ENCODE data around the gene NKAIN1. TPM values are rescaled to one million over a fixed set of nuclear protein-coding genes. Genes with fewer than 3 reads are reported as not detected.

NKAIN1 gene
- total RNA-seq, 1 experiment from 2014 or later: 1.1 TPM

DNA sequence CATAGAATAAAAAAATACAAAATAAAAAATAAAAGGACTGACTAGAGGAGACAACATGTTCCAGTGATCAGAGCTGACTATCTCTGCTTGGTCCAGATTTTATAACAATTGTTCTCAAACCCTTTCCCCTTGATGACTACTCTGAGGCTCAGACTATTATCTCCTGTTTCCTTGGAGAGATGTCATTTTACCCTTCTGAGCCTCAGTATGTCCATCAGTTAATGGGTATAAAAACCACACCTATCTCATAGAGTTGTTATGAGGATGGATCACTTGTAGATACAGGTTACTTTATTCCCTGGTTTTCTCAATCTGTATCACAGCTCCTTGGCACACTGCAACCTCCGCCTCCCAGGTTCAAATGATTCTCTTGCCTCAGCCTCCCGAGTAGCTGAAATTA is 7.0 kb downstream of the NKAIN1 start:
- no peaks in the 10 kb centered on the region for H3K79me2 ChIP-seq (ENCODE audit: insufficient read depth, low read length)
- no peak overlapping the region for H3K4me3 ChIP-seq (replicated peaks in 1 of 2; ENCODE audit: low read depth in 1 of 2, low read length in 2 of 2)
- no peak overlapping the region for H2AFZ ChIP-seq (ENCODE audit: low read depth, low read length, poor library complexity, severe bottlenecking)
- no TSS peak for BruUV-seq (replicated peaks)
- H3K9me3 ChIP-seq (ENCODE audit: control insufficient read depth in 1 of 2, insufficient read depth in 1 of 2, low read depth in 1 of 2, low read length in 2 of 2): no peaks in the 10 kb centered on the region
- no peaks in the 10 kb centered on the region for H3K9me2 ChIP-seq (ENCODE audit: insufficient read depth)
- no peaks in the 10 kb centered on the region for H4K20me1 ChIP-seq (ENCODE audit: insufficient read depth)
- no peaks in the 10 kb centered on the region for H3K4me1 ChIP-seq (ENCODE audit: control insufficient read depth in 1 of 2, insufficient read depth in 2 of 2, low read length in 2 of 2)
- H3K36me3 ChIP-seq (ENCODE audit: control insufficient read depth in 1 of 2, insufficient read depth in 2 of 2, low read length in 2 of 2): no peaks in the 10 kb centered on the region
- ATAC-seq (no peak), DNase-seq (ENCODE audit: low read depth, low spot score) (no peak)
- H3K4me2 ChIP-seq (ENCODE audit: low read length): no peak overlapping the region
- intact Hi-C loops (cut with micrococcal nuclease): no loop called here
- H3K9ac ChIP-seq (ENCODE audit: low read length): no peak overlapping the region
- no peak overlapping the region for H3K27ac ChIP-seq (ENCODE audit: low read depth, low read length)
- ChIA-PET CTCF (no interaction called here), RAD21 (ENCODE audit: low non-redundant PET in 1 of 2, low total read pairs in 2 of 2, uncharacterized antibody in 2 of 2, unreplicated experiment in 2 of 2) (no interaction called here), POLR2A (no interaction called here)
- peaks cover 6% of the 10 kb centered on the region; the same call in 1 of the 2 replicates for H3K27me3 ChIP-seq (ENCODE audit: insufficient read depth, low read length)
- TF ChIP-seq RAD21 (IDR thresholded peaks at IDR 0.05; ENCODE audit: low read depth): no peak

DNA sequence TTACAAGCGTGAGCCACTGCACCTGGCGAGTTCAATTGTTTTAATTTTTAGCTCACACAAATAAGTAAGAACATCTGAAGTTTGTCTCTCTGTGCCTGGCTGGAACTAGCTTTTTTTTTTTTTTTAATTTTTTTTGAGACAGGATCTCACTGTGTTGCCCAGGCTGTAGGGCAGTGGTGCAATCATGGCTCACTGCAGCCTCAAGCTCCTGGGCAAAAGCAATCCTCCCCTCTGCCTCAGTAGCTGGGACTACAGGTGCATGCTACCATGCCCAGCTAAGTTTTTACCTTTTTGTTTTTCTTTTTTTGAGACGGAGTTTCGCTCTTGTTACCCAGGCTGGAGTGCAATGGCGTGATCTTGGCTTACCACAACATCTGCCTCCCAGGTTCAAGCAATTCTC is 7.9 kb downstream of the NKAIN1 start:
- TF ChIP-seq TCF7L2 (IDR thresholded peaks at IDR 0.05; ENCODE audit: borderline replicate concordance, extremely low read depth, insufficient read depth, insufficient read length): no peak
- no peak for TF ChIP-seq POLR2A (IDR thresholded peaks at IDR 0.05; ENCODE audit: borderline replicate concordance, extremely low read depth, insufficient read depth, insufficient read length)
- TF ChIP-seq, protein P1, sequence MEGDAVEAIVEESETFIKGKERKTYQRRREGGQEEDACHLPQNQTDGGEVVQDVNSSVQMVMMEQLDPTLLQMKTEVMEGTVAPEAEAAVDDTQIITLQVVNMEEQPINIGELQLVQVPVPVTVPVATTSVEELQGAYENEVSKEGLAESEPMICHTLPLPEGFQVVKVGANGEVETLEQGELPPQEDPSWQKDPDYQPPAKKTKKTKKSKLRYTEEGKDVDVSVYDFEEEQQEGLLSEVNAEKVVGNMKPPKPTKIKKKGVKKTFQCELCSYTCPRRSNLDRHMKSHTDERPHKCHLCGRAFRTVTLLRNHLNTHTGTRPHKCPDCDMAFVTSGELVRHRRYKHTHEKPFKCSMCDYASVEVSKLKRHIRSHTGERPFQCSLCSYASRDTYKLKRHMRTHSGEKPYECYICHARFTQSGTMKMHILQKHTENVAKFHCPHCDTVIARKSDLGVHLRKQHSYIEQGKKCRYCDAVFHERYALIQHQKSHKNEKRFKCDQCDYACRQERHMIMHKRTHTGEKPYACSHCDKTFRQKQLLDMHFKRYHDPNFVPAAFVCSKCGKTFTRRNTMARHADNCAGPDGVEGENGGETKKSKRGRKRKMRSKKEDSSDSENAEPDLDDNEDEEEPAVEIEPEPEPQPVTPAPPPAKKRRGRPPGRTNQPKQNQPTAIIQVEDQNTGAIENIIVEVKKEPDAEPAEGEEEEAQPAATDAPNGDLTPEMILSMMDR (IDR thresholded peaks at IDR 0.05 in 2 of 3, conservative IDR thresholded peaks at IDR 0.05 in 1 of 3; ENCODE audit: borderline replicate concordance in 1 of 3, insufficient read depth in 1 of 3, low read depth in 2 of 3, low read length in 2 of 3): no peak
- no peak for TF ChIP-seq EZH2 (IDR thresholded peaks at IDR 0.05)
- TF ChIP-seq, protein P2, sequence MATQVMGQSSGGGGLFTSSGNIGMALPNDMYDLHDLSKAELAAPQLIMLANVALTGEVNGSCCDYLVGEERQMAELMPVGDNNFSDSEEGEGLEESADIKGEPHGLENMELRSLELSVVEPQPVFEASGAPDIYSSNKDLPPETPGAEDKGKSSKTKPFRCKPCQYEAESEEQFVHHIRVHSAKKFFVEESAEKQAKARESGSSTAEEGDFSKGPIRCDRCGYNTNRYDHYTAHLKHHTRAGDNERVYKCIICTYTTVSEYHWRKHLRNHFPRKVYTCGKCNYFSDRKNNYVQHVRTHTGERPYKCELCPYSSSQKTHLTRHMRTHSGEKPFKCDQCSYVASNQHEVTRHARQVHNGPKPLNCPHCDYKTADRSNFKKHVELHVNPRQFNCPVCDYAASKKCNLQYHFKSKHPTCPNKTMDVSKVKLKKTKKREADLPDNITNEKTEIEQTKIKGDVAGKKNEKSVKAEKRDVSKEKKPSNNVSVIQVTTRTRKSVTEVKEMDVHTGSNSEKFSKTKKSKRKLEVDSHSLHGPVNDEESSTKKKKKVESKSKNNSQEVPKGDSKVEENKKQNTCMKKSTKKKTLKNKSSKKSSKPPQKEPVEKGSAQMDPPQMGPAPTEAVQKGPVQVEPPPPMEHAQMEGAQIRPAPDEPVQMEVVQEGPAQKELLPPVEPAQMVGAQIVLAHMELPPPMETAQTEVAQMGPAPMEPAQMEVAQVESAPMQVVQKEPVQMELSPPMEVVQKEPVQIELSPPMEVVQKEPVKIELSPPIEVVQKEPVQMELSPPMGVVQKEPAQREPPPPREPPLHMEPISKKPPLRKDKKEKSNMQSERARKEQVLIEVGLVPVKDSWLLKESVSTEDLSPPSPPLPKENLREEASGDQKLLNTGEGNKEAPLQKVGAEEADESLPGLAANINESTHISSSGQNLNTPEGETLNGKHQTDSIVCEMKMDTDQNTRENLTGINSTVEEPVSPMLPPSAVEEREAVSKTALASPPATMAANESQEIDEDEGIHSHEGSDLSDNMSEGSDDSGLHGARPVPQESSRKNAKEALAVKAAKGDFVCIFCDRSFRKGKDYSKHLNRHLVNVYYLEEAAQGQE (IDR thresholded peaks at IDR 0.05; ENCODE audit: low read depth): no peak
- no peak for TF ChIP-seq ZNF274 (IDR thresholded peaks at IDR 0.05; ENCODE audit: low read depth, low read length)
- DNase-seq (ENCODE audit: low read depth, low spot score): no peak
- no peak overlapping the region for H3K4me2 ChIP-seq (ENCODE audit: low read length)
- H3K4me1 ChIP-seq (ENCODE audit: control insufficient read depth in 1 of 2, insufficient read depth in 2 of 2, low read length in 2 of 2): no peaks in the 10 kb centered on the region
- no peak overlapping the region for H2AFZ ChIP-seq (ENCODE audit: low read depth, low read length, poor library complexity, severe bottlenecking)
- no peaks in the 10 kb centered on the region for H3K79me2 ChIP-seq (ENCODE audit: insufficient read depth, low read length)
- ChIA-PET RAD21 (ENCODE audit: low non-redundant PET in 1 of 2, low total read pairs in 2 of 2, uncharacterized antibody in 2 of 2, unreplicated experiment in 2 of 2) (no interaction called here), CTCF (no interaction called here), POLR2A (no interaction called here)
- H3K9me2 ChIP-seq (ENCODE audit: insufficient read depth): no peaks in the 10 kb centered on the region
- no peak overlapping the region for H3K27ac ChIP-seq (ENCODE audit: low read depth, low read length)
- H3K36me3 ChIP-seq (ENCODE audit: control insufficient read depth in 1 of 2, insufficient read depth in 2 of 2, low read length in 2 of 2): no peaks in the 10 kb centered on the region
- H3K9me3 ChIP-seq (ENCODE audit: control insufficient read depth in 1 of 2, insufficient read depth in 1 of 2, low read depth in 1 of 2, low read length in 2 of 2): no peaks in the 10 kb centered on the region
- H3K27me3 ChIP-seq (ENCODE audit: insufficient read depth, low read length): peaks cover 6% of the 10 kb centered on the region; the same call in 1 of the 2 replicates
- H4K20me1 ChIP-seq (ENCODE audit: insufficient read depth): no peaks in the 10 kb centered on the region
- no peak for ATAC-seq
- no peak overlapping the region for H3K9ac ChIP-seq (ENCODE audit: low read length)
- no TSS peak for BruUV-seq (replicated peaks)
- intact Hi-C loops (cut with micrococcal nuclease): no loop called here
- no peak overlapping the region for H3K4me3 ChIP-seq (replicated peaks in 1 of 2; ENCODE audit: low read depth in 1 of 2, low read length in 2 of 2)
